ENCODE data around the gene FTO.

FTO gene

DNA sequence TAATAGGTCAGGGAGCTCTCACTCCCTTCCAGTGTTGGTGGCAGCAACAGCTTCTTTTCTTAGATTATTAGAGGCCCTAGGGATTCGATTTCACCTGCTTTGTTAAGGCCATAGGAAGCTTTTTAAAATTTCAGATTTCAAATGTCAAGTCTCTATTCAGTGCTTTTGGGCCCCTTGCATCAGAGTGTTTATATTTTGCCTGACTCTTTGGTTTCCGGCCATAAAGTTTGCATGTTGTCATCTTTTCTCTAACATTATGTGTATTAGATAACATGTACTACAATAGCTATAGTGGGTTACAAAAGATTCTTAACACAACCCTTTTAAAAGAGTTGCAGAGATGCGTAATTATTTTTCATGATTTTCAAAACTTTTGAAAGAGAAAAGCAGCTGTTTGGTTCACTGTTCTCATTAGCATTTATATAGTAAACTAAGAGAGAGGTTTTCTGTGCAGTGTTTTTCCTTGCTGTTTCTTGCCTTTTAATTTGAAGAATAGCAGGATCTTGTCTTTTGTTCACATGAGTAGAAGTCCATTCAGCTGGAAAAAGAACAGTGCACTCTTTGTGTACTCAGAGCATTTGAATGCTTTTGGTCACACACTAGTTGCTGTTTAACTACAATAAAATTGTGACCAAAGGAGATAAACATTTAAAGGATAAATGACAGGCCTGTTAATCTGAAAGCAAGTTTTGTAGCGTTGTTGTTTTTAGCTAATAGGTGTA is 52.5 kb downstream of the FTO start:
- no peak for DNase-seq

GRCh38 chr16:53757971-53758609 is 54.1 kb downstream of the FTO start:
- no peak for DNase-seq

- DNase-seq: no peak
Measured at GRCh38 chr16:53761962-53762703, 58.2 kb downstream of the FTO start.

DNA sequence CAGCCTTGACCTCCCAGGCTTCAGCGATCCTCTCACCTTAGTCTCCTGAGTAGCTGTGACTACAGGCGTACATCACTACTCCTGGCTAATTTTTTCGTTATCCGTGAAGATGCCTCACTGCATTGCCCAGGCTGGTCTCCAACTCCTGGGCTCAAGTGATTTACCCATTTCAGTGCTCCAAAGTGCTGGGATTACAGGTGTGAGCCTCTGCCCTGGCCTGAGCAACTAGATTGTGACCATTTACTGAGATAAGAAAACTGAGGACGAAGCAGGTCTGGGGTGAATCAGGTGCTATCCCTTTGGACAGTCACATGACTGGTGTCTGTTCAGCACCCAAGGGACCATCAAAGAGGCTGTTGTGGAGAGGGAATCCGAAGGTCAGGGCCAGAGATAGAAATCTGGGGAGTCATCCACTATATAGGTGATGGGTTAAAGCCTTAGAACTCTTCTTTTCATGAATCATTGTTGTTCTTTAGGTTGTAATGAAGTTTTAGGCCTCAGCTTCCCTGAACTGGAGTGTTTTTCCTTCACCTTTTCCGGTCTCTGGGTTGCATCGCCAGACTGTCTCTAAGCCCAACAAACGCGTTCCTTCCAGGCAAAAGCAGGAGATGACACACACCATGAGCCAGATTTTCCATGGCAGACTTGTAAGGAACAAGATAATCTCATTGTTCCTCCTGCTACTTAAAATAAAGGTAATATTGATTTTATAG is 62.5 kb downstream of the FTO start:
- no peak for DNase-seq

DNA sequence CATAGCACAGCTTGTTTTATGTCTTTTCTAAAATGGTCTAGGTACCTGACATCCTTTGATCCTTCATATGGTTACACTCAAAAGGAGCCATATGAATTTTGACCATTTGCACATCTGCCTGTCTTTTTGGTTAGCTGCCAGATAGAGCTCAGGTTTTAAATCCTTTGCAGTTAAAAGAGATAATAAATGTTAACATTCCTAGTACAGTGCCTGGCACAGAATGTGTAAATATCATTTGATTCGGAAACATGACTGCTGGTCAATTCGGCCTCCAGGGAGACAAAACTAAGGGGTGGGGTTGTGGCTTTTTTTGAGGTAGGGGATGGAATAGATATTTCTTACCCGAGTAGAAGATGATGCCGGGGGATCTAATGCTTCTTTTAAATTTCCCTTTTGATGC is 64.2 kb downstream of the FTO start:
- no peak for DNase-seq

GRCh38 chr16:53768593-53768992 is 64.6 kb downstream of the FTO start:
- peak; percentile 4 for DNase-seq

GRCh38 chr16:53769185-53769584 is 65.2 kb downstream of the FTO start:
- DNase-seq: no peak

DNA sequence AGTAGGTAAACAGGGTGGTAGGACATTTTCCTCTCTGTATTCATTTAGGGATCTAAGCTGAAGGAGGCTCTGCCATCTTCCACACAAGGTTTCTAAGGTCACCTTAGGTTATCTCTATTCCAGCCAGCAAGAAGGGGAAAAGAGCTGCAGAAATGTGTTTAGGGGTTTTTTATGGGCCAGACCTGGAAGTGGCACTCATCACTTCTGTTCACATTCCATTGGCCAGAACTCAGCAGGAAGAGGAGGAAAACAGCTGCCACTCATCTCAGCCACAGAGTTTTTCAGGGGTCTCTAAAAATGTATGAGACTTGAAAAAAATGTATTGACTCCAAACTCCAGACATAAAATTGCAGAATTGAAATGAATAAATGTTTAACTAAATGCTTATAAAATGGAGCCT is 65.8 kb downstream of the FTO start:
- no peak for DNase-seq

DNA sequence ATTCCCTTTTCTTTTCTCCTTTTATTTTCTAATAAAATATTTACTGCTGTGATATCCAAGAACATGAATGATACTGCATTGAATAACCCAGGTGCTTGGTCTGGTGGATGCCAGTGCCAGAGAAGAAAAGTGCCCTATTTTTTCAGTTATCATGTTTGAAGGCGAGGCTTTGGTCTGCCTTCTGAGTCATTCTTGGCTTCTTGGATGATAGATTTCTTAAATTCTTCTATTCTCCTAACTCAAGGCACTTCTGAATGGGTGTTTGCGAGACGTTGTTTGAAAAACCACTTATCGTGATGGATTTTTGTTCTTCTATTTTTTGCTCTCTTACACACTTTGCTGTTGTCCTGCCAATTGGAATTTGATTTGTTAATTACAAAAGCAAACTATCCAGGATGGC is 66.7 kb downstream of the FTO start:
- no peak for DNase-seq

DNA sequence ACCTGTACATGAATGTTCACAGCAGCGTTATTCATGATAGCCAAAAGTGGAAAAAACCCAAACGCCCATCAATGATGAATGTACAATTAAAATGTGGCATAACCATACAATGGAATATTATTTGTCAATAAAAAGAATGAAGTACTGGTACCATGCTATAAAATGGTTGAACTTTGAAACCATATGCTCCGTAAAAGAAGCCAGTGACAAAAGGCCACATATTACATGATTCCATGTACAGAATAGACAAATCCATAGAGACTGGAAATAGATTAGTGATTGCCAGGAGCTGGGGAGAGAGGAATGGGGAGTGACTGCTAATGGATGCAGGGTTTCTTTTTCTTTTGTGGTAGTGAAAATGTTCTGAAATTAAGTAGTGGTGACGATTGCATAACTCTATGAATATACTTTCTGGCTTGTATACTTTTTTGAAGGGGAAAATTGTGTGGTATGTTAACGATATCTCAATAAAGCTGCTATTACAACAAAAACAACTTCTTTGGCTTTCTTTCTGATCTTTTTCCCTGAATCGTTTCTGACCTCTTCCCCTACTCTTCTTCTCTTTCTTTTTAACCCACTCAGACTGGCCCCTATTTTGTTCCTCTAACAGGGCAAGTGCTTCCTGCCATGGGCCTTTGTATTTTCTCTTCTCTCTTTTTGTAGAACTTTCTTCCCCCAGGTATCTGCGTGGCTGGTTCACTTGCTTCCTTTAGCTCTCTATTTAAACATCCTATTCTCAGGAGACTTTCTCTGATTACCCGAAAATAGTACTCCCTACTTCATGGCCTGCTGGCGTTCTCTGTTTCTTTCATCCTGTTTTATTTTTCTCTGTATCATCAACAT is 67.9 kb downstream of the FTO start:
- DNase-seq: no peak

DNA sequence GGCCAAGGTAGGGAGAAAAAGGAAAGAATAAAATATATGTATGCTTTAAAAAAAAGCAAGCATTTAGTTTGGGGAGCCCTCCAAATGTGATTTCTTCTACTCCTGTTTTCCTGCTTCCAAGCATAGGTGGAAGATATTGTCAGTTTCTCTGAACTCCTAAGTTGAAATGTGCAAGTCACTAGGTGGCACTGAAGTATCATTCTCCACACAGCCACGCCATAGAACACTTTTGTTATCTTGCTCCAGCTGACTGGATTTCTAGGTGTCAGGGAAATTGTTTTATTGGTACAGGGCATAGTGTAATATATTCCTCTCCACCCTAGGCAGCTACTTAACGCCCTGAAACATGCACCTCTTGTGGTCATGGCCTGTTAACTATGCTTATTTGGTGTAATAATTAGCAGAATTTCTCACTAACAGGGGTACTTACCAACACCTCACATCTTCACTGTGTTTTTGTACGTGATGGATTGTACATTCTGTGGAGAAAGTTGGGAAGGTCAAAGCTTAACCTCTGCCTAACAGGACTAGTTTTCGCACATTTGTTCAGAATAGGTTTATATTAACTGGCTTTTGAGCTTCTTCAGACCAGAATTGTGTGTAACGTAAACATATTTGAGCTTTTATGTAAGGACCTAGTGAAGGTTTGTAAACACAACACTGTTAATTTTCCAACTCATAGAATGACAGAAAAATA is 69.3 kb downstream of the FTO start:
- DNase-seq: peak; percentile 4

DNA sequence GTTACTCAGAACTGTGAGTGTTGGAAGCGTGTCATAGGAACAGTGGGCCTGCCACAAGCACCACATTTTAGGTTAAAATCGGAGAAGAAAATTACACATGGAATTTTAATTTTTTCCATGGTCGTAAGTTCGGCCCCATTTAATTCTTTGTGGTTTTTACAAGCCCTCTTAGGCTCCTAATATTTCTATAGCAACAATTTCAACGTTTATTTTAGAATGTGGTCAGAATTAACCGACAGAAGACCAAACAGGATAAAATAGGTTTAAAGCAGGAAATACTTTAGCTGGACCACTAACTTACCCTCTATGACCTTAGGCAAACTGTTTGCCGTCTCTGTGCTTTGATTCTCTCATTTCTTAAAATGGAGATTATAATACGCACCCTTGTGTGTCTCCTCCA is 69.9 kb downstream of the FTO start:
- no peak for DNase-seq

DNA sequence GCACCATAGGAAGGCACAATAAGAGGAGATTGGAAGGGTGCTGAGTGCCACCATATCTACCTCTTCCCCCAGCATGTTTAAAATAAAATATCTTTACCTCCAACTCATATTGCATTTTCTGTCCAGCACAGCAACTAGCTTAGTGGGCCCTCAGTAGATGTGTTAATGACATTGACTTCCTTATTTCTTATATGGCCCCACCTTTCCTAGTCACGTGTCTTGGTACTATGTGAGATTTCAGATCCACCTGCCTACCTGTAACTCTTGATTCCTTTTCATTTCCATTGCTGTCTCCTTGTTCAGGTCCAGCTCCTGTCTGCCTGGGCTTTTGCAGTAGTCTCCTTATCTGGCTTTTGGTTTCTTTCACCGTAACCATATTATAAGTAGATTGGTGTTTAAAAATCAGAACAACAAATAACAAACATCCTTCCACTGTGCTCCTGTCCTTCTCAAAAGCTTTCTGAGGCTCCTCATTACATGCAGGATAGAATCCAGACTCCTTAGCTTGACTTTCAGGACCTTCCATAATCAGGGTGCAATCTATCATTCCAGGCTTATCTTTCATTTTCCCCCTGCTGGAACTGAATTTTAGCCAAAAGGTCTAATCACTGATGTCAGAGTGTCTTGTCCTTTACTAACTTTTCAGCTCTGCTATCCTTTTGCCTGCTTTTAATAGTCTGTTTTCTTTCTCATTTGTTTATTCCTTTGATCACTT is 71.3 kb downstream of the FTO start:
- no peak for DNase-seq

GRCh38 chr16:53775821-53776431 is 72.0 kb downstream of the FTO start:
- no peak for DNase-seq

GRCh38 chr16:53779186-53779585 is 75.2 kb downstream of the FTO start:
- DNase-seq: no peak

- DNase-seq: no peak
Measured at GRCh38 chr16:53780051-53780450, 76.1 kb downstream of the FTO start.

DNA sequence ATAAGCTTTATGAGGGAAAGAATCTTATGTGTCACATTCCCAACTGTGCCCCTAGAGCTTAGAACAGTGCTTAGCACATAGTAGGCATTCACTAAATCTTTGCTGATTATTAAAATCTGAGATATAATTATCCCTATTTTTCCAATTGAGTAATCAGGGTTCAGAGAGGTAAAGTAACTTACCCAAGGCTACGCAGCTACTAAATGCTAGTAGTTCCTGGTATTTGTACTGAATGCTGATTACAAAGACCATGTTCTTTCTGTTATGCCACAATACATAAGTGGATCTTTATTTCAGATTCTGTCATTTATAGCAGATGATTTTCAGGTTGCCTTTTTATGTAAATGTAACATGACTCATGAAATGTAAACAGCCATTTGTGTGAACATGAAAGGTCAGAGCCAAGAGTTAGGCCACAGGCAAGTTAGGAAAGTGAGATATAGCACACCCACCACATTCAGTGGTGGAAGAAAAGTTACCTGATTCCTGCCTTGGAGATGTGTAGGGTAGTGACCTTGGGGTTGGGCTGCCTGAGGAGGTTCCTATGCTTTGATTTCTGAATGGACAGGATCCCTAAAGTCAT is 77.2 kb downstream of the FTO start:
- no peak for DNase-seq

DNA sequence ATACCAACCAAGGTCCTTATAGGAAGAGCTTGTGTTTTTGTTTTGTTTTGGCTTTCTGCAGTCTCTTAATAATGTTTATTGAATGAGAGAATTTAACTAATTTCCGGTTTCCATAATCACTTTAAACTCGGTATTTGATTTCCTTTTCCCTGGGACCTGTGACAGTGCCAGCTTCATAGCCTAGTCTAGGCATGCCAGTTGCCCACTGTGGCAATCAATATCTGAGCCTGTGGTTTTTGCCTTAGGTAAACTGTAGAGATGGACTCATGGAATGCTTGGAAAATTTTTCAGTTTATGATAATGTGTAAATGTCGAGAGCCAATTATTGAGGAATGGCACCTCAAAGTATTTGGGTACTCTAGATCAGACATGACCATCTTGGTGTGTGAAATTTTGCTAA is 78.2 kb downstream of the FTO start:
- no peak for DNase-seq

DNA sequence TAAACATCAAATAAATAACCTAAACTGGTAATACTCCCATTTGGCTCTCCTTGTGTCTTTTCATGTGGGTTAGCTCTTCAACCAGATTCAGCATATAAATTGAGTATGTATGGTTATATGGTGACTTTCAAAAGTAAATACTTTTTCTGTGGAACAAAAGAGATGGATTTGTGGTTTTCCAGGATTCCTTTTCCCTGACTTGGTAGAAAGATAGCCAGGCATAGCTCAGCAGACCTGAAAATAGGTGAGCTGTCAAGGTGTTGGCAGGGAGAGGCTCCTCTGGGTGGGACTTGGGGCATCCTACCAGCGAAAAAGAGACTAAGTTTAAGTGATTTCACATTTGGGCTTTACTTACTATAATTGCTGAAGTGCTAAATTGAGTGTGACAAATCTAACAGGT is 80.3 kb downstream of the FTO start:
- no peak for DNase-seq

- DNase-seq: no peak
Measured at GRCh38 chr16:53785044-53785443, 81.1 kb downstream of the FTO start.
